Measurements from ENCODE around the gene AK6.

DNA sequence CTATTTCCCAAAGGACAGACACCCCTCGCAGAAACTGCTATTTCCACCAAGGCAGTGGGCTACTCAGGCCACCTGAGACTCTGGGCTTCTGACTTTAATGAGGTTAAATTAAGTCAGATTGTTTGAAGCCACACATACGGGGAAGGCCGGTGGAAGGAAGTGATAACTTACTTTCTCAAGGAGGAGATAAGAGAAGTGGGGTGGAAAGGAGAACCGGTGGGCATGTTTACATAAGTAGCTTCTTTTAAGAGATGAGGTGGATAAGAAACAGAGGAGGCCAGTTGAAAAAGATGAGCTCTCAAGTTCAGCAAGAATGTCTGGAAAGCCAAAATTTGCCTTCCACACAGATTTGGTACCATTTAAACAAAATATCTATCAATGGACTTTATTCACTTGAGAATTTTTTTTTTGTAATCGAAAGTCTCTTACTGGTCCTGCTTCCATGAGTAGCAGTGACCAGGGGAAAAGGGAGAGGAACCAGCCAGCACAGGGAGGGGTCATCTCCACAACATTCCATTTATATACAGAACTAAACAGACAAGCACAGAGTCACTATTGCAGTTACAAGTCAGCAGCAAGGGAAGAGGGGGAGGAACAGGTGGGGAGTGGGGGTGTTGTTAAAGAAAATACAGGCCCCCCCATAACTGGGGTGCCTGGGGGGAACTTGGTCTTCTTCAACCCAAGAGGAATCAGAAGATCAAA lies 56.7 kb downstream of the AK6 start:
- no peak for TF ChIP-seq POLR2A (IDR thresholded peaks at IDR 0.05)
- TF ChIP-seq, protein P1, sequence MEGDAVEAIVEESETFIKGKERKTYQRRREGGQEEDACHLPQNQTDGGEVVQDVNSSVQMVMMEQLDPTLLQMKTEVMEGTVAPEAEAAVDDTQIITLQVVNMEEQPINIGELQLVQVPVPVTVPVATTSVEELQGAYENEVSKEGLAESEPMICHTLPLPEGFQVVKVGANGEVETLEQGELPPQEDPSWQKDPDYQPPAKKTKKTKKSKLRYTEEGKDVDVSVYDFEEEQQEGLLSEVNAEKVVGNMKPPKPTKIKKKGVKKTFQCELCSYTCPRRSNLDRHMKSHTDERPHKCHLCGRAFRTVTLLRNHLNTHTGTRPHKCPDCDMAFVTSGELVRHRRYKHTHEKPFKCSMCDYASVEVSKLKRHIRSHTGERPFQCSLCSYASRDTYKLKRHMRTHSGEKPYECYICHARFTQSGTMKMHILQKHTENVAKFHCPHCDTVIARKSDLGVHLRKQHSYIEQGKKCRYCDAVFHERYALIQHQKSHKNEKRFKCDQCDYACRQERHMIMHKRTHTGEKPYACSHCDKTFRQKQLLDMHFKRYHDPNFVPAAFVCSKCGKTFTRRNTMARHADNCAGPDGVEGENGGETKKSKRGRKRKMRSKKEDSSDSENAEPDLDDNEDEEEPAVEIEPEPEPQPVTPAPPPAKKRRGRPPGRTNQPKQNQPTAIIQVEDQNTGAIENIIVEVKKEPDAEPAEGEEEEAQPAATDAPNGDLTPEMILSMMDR (IDR thresholded peaks at IDR 0.05) = no peak
